HPDE6-E6E7 (cell line): Measurements from ENCODE around the gene SEMA4C.

Experiments used
- DNase-seq: peaks from one replicate; pipeline ENCODE4 v3.0.0; 2011; ENCODE audit warnings: missing footprints; ENCODE audit errors: extremely low spot score

Gene SEMA4C, protein sequence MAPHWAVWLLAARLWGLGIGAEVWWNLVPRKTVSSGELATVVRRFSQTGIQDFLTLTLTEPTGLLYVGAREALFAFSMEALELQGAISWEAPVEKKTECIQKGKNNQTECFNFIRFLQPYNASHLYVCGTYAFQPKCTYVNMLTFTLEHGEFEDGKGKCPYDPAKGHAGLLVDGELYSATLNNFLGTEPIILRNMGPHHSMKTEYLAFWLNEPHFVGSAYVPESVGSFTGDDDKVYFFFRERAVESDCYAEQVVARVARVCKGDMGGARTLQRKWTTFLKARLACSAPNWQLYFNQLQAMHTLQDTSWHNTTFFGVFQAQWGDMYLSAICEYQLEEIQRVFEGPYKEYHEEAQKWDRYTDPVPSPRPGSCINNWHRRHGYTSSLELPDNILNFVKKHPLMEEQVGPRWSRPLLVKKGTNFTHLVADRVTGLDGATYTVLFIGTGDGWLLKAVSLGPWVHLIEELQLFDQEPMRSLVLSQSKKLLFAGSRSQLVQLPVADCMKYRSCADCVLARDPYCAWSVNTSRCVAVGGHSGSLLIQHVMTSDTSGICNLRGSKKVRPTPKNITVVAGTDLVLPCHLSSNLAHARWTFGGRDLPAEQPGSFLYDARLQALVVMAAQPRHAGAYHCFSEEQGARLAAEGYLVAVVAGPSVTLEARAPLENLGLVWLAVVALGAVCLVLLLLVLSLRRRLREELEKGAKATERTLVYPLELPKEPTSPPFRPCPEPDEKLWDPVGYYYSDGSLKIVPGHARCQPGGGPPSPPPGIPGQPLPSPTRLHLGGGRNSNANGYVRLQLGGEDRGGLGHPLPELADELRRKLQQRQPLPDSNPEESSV

DNA sequence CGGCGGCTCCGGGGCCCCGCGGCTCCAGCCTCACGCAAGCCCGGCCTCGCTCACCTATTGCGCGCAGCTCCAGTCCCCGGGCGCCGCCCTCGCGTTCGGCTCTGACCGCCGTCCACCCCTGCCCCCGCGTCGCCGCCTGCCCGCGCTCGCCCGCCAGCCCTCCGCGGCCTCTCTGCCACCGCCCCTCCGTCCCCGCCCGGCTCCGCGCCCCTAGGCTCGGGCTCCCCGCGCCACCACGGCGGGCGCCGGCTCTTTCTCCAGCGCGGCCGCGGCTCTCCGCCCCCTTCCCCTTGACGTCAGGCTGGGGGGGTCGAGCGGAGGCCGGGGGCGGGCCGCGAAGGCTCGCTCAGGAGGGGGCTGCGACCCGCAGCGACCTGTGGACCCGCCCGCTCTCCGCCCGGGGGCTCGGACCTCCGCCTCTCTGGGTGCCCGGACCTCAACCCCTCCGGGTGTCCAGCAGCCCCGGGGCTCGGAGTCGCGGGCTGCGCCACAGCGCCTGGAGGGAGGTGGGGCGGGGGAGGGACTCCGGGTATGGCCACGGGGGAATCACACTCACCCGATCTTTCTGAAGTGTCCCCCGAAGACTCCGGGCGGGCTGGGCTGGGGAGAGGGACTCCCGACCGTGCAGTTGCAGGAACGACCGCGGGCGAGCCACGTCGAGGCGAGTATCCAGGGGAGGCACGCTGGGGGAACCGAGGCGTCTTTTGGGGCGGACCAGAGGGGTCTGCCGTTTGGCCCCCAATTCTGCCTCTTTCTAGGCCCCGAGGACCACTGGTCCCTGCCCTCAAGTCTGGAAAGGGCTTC is at the start of gene SEMA4C:
TSS of gene SEMA4C (minus strand) at position 259 of the 804 bp plus-strand sequence. CDS start 2,194 bp downstream, outside the sequence.
- DNase-seq = no peak

DNA sequence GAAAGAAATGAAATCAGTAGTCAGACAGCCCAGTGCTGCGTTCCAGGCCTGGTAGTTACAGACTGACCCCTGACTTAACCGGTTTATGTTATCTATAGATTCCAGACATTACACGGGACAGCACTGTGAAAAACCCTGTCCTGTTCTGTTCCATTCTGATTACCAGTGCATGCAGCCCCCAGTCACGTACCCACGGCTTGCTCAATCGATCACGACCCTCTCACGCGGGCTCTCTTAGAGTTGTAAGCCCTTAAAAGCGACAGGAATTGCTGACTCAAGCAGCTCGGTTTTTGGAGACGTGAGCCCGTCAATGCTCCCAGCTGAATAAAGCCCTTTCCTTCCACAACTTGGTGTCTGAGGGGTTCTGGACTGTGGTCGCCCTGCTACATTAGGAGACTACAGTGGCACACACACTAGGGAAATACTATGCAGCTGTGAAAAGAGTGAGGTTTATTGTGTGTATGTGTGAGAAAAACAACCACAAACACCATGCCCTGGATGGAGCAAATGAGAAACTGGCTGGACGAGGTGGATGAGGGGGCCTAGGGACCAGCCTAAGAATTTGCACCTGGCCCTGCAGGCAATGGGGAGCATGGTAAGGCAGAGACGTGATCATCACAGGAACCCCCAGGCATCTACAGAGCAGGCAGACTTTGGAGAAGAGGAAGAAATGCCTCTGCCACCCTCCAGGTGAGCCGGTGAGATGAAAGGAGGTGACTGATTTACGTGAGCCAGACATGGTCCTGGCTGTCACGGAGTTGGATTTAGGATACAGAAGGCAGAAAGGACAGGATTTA is 49.1 kb upstream of the SEMA4C start:
- DNase-seq = no peak

DNA sequence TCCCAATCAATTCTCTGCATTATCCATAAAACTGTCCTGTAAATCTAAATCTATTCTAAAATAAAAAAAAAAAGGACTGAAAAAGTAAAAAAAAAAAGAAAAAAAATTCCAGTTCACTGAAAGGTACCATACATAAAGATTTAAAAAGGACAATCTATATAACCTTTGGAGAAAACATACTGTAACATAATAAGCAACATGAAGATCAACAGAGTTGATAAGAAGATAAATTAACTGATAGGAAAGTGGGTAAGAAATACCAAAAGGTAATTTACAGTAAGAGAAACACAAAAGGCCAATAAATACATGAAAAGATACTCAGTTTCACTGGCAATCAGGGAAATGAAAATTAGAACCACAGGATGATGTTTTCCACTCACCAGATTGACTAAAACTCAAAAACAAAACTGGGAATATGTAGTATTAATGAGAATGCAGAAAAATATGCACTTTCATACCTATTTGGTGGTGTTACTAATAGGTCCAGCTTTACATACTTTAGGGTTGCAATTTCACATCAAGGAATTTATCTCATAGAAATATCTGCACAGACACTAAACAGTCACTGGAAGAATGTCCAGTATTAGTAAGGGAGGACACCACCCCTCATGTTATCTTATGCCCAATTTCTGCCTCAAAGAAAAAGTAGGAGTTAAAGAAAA is 48.3 kb upstream of the SEMA4C start:
- no peak for DNase-seq

DNA sequence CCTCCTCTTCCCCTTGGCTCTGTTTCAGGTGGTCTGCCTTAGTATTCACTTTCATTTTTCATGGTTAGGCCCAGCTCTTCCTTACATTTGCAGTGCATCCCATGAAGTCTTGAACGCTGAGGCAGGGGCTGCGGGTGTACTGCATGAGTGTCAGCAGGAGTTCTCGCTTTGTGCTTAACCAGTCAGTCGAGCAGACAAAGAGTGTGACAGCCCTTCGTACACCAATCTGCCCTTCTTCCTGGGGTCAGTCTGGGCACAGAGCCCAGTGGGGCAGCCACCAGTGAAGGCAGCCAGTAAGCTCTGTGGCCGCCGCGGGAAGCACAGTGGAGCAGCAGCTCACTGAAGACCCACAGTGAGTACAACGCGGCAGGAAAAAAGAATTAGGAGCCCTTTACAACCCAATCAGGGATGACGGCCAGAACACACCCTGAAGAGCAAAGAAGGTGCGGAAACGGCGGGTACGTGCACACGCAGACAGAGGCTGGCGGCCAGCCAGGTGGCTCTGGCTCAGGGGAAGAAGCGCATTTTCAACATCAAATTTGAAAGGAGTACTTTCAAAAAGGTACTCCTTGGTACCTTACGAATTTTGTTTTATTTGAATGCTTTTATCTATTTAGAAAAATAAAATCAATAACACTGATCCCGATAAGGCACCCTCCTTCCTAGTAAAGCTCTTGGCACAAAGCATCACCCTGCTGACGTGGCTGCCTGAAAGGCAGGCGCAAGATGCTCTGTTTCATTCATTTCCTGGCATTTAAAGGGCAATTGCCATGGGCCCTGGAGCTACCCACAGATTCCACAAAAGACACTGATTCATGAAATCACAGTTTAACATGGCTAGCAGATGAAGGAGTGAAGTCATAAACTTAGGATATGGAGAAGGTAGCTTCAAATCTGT is 47.0 kb upstream of the SEMA4C start:
- DNase-seq = no peak

DNA sequence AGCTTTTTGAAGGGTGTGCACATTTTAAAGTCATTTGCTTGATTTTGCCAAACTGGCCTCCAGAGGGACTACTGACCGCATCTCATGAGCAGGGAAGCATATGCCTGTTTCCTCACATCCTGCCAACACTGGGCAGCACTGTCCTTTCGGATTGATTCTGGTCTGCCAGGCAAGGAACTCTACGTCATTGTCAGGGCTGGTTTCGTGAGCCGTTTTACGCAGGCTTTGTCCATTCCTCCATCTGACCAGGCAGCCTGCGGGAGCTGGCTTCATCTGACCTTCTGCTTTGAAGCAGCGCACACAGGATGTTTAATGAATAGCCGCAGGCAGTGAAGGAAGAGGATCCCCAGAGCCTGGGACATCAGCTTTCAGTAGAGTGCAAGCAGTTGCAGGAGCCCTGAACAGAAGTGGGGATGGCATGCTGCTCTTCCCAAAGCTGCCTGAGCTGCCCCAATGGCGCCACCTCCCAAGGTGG is 46.3 kb upstream of the SEMA4C start:
- DNase-seq = no peak

DNA sequence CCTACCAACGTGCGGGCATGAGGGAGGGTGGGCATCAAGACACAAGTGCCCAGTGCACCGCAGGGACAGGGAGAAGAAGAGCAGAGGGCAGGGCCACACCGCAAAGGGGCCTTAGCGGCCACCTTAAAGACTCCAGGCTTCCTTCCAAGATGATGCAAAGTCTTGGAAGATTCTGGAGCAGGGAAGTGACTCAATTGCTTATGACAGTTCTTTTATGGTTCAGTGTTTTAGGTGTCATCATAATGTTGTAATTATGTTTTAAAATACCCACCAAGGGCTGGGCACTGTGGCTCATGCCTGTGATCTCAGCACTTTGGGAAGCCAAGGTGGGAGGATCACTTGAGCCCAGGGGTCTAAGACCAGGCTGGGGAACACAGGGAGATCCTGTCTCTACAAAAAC is 44.5 kb upstream of the SEMA4C start:
- DNase-seq = no peak

DNA sequence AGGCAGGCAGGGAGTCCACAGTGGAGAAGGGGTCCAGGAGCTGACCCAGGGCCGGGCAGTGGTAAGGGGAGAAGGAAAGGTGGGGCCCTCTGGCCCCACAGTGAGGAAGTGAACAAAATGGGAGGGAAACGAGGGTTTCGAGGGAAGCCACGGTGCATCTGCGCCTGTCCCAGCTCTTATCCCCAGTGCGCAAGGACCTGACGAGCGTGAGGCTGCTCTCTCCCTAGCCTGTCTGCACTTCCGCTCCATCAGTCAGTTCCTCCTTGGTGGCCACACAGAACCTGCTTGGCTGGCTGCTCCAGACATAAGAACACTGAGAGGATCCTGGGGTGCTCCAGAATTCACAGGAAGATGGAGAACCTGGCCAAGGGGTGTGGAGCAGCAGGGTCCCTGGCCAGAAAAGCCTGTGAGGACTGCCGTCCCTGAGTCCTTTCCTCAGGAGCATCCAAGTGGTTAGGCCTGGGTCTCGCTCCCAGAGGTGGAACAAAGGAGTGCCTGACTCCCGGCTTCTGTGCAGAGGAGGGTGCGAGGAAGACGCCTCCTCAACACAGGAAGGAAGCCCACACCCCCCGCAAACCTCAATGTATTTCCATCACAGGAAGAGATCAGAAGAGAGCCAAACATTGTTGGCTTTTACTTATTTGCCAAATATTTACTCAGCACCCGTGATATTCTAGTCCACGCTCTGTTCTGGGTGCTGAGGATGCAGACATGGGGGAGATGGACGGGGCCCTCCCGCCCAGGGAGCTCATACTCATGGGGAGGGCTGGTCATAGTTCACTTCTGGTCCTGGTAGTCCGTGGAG is 43.7 kb upstream of the SEMA4C start:
- no peak for DNase-seq

DNA sequence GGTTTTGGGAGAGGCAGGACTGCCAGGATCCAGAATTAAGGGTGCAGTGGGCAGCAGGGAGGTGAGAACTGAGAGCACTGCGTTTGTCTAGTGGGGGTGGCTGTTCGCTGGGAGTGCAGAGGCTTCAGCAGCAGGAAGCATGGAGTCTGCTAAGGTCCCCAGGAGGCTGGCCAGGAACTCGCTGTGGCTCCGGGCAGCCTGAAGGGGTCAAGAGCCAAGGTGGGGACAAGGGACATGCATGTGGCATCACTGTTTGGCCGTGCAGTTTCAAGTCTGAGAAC is 43.2 kb upstream of the SEMA4C start:
- no peak for DNase-seq

DNA sequence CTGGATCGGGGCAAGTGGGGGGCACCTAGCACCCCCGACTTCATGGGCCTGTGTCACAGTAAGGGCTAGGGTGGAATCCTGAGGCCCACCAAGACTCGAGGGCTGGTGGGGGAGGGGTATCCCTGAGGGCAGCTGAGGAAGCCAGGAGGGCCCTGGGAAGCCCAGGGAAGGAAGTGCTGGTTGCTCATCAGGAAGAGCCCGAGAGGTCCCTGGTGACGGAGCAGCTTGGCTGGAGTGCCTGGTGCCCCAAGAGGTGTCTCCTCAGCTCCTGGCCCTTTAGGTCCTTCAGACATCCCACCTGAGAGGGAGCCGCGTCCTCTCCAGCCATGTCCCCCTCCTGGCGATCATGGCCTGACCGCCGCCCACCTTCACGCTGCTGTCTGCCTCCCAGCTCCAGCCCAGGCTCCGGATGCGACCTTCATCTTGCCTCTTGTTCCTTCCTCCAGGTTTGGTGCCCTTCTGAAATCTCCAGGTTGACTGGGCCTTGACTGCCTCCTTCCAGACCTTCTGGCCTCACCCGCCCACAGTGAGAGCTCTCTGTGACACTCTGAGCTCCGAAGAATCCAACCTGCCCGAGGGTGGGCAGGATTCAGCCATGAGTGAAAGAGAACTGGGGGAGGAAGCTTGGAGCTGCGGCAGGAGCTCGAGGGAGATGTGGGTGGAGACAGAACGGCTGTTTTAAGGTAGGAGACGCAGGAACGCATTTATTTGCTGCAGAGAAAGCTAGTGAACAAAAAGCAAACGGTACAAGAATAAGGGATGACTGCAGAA is 42.7 kb upstream of the SEMA4C start:
- no peak for DNase-seq

DNA sequence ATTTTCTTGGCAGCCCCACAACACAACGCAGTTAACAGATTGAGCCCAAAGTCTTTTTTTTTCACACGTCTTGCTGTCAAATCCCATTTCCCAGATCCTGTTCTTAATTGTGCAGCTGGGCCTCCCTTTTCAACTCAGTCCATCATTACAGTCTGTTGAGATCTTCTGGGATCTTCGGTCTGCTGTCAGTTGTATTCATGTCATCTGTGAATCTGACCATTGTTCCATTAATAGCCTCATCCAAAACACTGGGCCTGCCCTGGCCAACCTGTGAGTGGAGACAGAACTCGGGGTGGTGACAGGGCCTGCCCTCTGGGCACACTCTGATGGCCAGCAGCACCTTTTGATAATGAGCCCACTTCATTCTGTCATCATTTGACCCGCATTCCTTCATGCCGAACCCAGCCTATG is 39.7 kb upstream of the SEMA4C start:
- DNase-seq = no peak

DNA sequence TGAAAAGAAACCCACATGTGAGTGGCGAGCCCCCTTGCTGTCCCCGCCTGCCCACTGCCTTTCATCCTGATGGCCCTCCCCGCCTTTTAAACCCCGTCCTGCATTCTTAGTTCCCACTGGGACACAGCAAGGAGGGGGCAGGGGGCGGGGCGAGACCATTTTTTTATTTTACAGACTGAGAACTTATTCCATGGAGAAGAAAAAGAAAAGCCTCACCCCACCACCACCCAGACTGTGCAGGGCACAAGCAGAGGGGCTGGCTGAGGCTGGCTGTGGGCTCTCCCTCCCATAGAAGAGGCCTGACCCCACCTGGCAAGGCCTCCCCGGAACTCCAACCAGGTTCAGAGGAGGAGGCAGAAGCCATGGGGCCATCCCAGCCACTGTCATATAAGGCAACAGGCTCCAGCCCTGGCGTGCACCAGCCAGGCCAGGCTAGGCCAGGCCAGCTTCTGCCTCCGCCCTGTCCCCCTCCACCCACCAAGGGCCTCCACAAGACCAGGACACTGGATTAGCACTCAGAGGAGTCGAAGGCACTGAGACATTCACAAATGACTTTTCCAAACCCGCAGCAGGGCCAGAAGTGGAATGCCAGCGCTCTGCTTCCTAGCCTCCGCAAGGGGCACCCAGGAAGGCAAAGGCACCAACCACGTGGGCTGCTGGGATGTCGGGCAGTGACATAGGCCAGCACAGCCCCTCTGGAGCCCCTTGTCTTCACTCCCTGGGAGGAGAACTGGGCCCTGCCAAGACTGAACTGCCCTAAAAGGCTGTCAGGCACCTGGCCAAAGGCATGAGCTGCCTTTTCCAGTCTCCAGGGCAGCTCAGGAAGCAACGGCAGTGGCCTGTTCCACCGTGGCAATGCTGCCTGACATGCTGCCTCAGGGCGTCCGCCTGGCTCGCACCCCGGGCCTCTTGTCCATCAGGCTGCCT is 37.5 kb upstream of the SEMA4C start:
- no peak for DNase-seq

DNA sequence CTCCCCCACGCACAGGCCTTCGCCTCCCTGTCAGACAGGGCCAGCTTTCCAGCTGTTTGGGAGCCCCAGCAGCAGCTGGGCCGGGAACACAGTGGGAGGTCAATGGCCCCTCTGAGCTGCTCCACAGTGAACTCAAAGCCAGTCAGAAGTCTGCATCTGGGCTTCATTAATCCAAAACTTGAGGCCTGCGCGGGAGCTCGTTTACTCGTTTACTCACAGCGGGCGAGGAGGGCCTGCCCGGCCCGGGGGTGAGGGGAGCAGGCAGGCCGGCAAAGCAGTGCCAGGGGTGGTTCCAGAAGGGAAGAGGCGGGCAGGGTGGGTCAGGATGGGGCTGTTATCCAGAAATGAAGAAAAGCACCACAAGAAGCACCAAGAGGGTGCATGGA is 36.8 kb upstream of the SEMA4C start:
- DNase-seq = no peak

DNA sequence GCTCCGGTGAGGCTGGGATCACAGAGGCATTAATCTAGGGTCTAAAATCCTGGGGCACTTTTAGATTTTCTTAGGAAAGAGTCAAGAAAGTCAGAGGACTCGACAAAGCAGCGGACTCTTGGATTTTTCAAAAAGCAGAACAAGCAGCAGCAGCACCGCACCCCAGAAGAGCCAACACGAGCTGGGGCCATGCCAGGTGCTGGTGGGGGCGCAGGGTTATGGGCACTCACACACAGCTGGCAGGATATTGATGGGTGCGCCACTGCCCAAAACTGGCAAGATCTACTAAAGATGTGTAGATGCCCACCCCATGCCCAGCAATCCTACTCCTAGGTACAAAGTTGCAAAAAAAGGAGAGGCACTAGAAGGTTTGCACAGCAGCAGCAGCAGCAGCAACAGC is 33.9 kb upstream of the SEMA4C start:
- DNase-seq = no peak

DNA sequence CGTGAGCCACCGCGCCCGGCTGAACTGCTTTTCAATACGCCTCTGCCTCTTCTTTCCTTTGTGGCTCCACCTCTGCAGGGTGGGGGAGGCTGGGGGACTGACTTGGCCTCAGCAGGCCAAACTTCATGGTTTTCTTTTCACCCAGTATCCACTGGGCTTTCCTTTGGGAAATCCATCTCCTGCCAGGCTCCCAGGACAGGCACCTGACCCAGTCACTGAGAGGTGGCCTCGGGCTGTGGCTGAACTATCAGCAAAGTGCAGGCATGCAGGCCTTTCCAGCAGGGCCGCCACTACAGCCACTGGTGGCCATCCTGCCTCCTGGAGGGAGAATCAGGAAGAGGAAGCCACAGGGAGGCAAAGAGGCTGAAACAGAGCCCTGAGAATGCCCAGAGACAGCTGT is 33.4 kb upstream of the SEMA4C start:
- DNase-seq = no peak

DNA sequence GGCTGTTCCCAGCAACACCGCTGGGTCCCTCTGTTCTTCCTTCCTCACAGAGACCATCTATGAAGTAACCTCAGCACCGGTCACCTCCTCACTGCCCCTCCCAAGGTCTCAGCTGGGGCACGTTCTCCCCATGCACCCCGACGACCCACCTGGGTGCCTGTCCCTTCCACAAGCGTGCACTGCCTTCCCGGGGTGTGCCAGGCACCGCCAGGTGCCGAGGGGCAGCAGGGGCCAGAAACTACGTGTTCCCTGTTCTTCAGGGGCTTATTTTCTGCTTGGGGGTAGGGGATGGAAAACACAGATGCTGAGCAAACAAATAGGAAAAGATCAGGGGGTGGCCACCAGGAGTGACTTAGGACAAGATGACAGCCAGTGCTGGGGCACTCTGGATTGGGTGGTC is 30.4 kb upstream of the SEMA4C start:
- DNase-seq = no peak

DNA sequence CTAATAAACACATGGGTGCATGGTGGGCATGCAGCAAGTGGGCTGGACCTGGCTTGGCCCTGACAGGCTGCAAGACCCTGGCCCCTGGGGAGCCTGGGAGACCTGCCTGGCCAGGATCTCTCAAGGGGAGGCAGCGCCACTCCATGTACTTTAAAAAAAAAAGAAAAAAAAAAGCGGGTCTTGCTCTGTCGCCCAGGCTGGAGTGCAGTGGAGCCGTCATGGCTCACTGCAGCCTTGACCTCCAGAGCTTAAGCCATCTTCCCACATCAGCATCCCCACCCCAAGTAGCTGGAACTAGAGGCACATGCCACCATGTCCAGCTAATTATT is 29.5 kb upstream of the SEMA4C start:
- no peak for DNase-seq
